Suprapubic skin (tissue), 4 donors: ENCODE data around the gene NR3C1.

Source experiments
- POLR2A ChIP-seq, 2 donors: fragments of 450-650 bp; IDR thresholded peaks; one replicate each; pipeline ENCODE4 v1.6.1; 2017; ENCODE audit warnings: antibody characterized with exemption in 2 of 2, mild to moderate bottlenecking in 2 of 2, moderate library complexity in 2 of 2
- POLR2AphosphoS5 ChIP-seq, 3 donors: sonication (generic); formaldehyde crosslinking; IDR thresholded peaks; one replicate each; pipeline ENCODE4 v1.6.1; 2017; ENCODE audit warnings: antibody characterized with exemption in 3 of 3

- TF ChIP-seq POLR2A (IDR thresholded peaks at IDR 0.05) (no peak), POLR2AphosphoS5 (IDR thresholded peaks at IDR 0.05) (no peak)
Measured at GRCh38 chr5:143334903-143335302, 68.6 kb downstream of the NR3C1 start.
